Measurements from ENCODE around the gene CENATAC. TPM values are rescaled to one million over a fixed set of nuclear protein-coding genes. Genes with fewer than 3 reads are reported as not detected.

The CENATAC gene
- total and polyA plus RNA-seq, 9 of the 15 experiments (the other 6 are each of a cell fraction or from before 2014, with no cell fraction given): 2.4 to 25.5 (median 13.7) TPM

GRCh38 chr11:119056421-119056999 lies 58.6 kb downstream of the CENATAC start (continued):
- TF ChIP-seq SETDB1 (IDR thresholded peaks at IDR 0.05; ENCODE audit: low read length) (no peak), ETS2 (tag; IDR thresholded peaks at IDR 0.05; ENCODE audit: borderline replicate concordance, poor library complexity, severe bottlenecking) (no peak), CSDE1 (IDR thresholded peaks at IDR 0.05) (peak in 1 of 2 experiments; percentile 29; a peak in 1 of 4 replicates), NONO (IDR thresholded peaks at IDR 0.05; ENCODE audit: low read depth in 2 of 2, low read length in 1 of 2) (peak in 1 of 2 experiments; percentile 68; a peak in 1 of 4 replicates), MTF1 (CRISPR knock-in tag; IDR thresholded peaks at IDR 0.05; ENCODE audit: borderline replicate concordance) (no peak), POLR3A (IDR thresholded peaks at IDR 0.05; ENCODE audit: borderline replicate concordance, extremely low read depth, insufficient read depth, insufficient read length) (no peak), ZNF639 (CRISPR knock-in tag; conservative IDR thresholded peaks at IDR 0.05 in 1 of 2, IDR thresholded peaks at IDR 0.05 in 1 of 2) (no peak), HMG20B (CRISPR knock-in tag; IDR thresholded peaks at IDR 0.05) (no peak), MYC (IDR thresholded peaks at IDR 0.05; ENCODE audit: low read depth, low read length) (no peak), MYC (CRISPR knock-in tag; IDR thresholded peaks at IDR 0.05; ENCODE audit: borderline replicate concordance, low read depth) (no peak), KAT7 (CRISPR knock-in tag; IDR thresholded peaks at IDR 0.05; ENCODE audit: borderline replicate concordance) (peak; percentile 76), ZSCAN32 (CRISPR knock-in tag; IDR thresholded peaks at IDR 0.05) (no peak), TEAD4 (IDR thresholded peaks at IDR 0.05; ENCODE audit: low read length) (no peak), TEAD4 (CRISPR knock-in tag; IDR thresholded peaks at IDR 0.05; ENCODE audit: borderline replicate concordance) (no peak), FOXP4 (CRISPR knock-in tag; IDR thresholded peaks at IDR 0.05; ENCODE audit: borderline replicate concordance) (peak; percentile 38; the same call in 1 of the 2 replicates), POLR2AphosphoS5 (IDR thresholded peaks at IDR 0.05; ENCODE audit: control insufficient read depth, insufficient read depth, low read depth, low read length) (no peak), ZC3H11A (IDR thresholded peaks at IDR 0.05; ENCODE audit: low read depth, low read length) (no peak), ZEB2 (IDR thresholded peaks at IDR 0.05) (0 out of 2 replicates have a peak, but pooled peaks have one; percentile 23), PHF20 (IDR thresholded peaks at IDR 0.05; ENCODE audit: partially characterized antibody) (no peak), HMGN3 (IDR thresholded peaks at IDR 0.05; ENCODE audit: borderline replicate concordance, extremely low read depth, insufficient read length, low read depth, low read length) (no peak), BRCA1 (IDR thresholded peaks at IDR 0.05) (no peak), BRCA1 (CRISPR knock-in tag; IDR thresholded peaks at IDR 0.05) (no peak)
- TF ChIP-seq, protein P1, sequence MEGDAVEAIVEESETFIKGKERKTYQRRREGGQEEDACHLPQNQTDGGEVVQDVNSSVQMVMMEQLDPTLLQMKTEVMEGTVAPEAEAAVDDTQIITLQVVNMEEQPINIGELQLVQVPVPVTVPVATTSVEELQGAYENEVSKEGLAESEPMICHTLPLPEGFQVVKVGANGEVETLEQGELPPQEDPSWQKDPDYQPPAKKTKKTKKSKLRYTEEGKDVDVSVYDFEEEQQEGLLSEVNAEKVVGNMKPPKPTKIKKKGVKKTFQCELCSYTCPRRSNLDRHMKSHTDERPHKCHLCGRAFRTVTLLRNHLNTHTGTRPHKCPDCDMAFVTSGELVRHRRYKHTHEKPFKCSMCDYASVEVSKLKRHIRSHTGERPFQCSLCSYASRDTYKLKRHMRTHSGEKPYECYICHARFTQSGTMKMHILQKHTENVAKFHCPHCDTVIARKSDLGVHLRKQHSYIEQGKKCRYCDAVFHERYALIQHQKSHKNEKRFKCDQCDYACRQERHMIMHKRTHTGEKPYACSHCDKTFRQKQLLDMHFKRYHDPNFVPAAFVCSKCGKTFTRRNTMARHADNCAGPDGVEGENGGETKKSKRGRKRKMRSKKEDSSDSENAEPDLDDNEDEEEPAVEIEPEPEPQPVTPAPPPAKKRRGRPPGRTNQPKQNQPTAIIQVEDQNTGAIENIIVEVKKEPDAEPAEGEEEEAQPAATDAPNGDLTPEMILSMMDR (IDR thresholded peaks at IDR 0.05 in 2 of 3, conservative IDR thresholded peaks at IDR 0.05 in 1 of 3; ENCODE audit: insufficient read depth in 2 of 3, low read depth in 1 of 3, low read length in 3 of 3): no peak
